Lower leg skin (tissue), 4 donors: ENCODE results near the gene TMEM235. TPM values are rescaled to one million over a fixed set of nuclear protein-coding genes. Genes with fewer than 3 reads are reported as not detected.

Source experiments
- DNase-seq, 2 donors: peaks; one replicate each; pipeline ENCODE4 v3.0.0-alpha.2; 2019; ENCODE audit warnings: low spot score in 2 of 2
- H3K4me3 ChIP-seq: fragments of 200-600 bp; sonication (generic); 2 replicates; pipeline ENCODE4 v1.5.1; 2017; ENCODE audit warnings: mild to moderate bottlenecking, low read depth; ENCODE audit not compliant: poor library complexity, severe bottlenecking
- CTCF ChIP-seq, 3 donors: fragments of 450-650 bp; IDR thresholded peaks; one replicate each; pipeline ENCODE4 v1.5.1; 2016; ENCODE audit warnings: antibody characterized with exemption in 3 of 3, mild to moderate bottlenecking in 3 of 3, moderate library complexity in 2 of 3
- POLR2A ChIP-seq, 2 donors: fragments of 450-650 bp; IDR thresholded peaks; one replicate each; pipeline ENCODE4 v1.6.1; 2016 to 2017; ENCODE audit warnings: antibody characterized with exemption in 2 of 2, mild to moderate bottlenecking in 1 of 2, moderate library complexity in 1 of 2
- WGBS, 2 donors: methylation state at CpG; one replicate each; pipeline ENCODE4 v1.1.5; 2018; 5-methylcytosine and 5-hydroxymethylcytosine counted together
- intact Hi-C: fragments of 100-400 bp; cut with DNase I; formaldehyde crosslinking; loops from one replicate; pipeline ENCODE4 v1.15.0; 2023; ENCODE audit warnings: low total_unique reads
- total RNA-seq, 4 donors: library from RNA; depleted of rRNA; stranded (reverse); fragments of >200 nt; gene quantifications; one replicate each; pipeline ENCODE4 v1.1.0, GENCODE V29; 2016

TMEM235 gene
- total RNA-seq, 4 donors from 2014 or later, result not detected

GRCh38 chr17:78223765-78224164 is 7.7 kb upstream of the TMEM235 start:
- no peak for DNase-seq
- no peak for TF ChIP-seq POLR2A (IDR thresholded peaks at IDR 0.05)
- no peak for TF ChIP-seq CTCF (IDR thresholded peaks at IDR 0.05)
- intact Hi-C loops, result no loop called here

DNA sequence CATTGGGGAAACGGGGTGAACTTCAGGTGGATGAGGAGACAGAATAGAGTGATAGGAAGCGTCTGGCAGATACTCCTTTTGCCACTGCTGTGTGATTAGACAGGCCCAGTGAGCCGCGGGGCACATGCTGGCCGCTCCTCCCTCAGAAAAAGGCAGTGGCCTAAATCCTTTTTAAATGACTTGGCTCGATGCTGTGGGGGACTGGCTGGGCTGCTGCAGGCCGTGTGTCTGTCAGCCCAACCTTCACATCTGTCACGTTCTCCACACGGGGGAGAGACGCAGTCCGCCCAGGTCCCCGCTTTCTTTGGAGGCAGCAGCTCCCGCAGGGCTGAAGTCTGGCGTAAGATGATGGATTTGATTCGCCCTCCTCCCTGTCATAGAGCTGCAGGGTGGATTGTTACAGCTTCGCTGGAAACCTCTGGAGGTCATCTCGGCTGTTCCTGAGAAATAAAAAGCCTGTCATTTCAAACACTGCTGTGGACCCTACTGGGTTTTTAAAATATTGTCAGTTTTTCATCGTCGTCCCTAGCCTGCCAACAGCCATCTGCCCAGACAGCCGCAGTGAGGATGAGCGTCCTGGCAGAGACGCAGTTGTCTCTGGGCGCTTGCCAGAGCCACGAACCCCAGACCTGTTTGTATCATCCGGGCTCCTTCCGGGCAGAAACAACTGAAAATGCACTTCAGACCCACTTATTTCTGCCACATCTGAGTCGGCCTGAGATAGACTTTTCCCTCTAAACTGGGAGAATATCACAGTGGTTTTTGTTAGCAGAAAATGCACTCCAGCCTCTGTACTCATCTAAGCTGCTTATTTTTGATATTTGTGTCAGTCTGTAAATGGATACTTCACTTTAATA is 7.0 kb upstream of the TMEM235 start:
- no peak for TF ChIP-seq CTCF (IDR thresholded peaks at IDR 0.05)
- TF ChIP-seq POLR2A (IDR thresholded peaks at IDR 0.05), result no peak
- 68 to 78% methylated on average over 27 of the region's 27 CpGs for WGBS, 2 donors
- H3K4me3 ChIP-seq, result no peak overlapping the region
- intact Hi-C loops, result no loop called here
- no peak for DNase-seq

More at GRCh38 chr17:78223765-78224164, 7.7 kb upstream of the TMEM235 start:
- 93 to 98% methylated on average over 3 of the region's 3 CpGs for WGBS, 2 donors
- no peak overlapping the region for H3K4me3 ChIP-seq

GRCh38 chr17:78225088-78225865 is 6.2 kb upstream of the TMEM235 start:
- intact Hi-C loops, result no loop called here
- WGBS, 2 donors, result 92 to 94% methylated on average over 16 of the region's 16 CpGs
- H3K4me3 ChIP-seq, result no peak overlapping the region

DNA sequence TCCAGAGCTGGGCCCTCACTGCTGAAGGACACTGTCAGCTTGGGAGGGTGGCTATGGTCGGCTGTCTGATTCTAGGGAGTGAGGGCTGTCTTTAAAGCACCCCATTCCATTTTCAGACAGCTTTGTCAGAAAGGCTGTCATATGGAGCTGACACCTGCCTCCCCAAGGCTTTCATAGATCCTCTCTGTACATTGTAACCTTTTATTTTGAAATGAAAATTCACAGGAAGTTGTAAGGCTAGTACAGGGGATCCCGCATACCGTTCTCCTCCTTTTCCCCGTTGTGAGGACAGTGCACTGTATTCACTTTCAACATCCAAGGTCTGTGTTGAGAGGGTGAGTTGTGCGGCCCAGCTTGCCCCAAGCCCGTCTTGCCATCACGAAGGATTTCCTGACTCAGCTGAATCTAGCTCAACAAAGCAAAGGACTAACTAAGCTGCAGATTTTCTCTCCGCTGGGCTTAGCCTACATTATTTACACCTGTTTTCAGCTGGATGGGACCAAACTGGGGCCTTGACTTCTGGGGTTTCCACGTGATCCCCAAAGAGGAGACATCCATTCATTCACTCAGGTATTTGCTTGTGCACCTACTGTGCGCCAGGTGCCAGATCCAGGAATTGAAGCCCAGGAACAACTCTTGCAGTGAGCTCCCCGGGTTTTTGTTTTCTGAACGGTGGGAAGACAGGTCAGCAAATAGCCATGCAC is 5.2 kb upstream of the TMEM235 start:
- DNase-seq, result no peak
- 74 to 80% methylated on average over 12 of the region's 12 CpGs for WGBS, 2 donors
- TF ChIP-seq POLR2A (IDR thresholded peaks at IDR 0.05), result no peak
- intact Hi-C loops, result no loop called here
- no peak overlapping the region for H3K4me3 ChIP-seq

More at GRCh38 chr17:78225088-78225865, 6.2 kb upstream of the TMEM235 start:
- TF ChIP-seq POLR2A (IDR thresholded peaks at IDR 0.05) (no peak), CTCF (IDR thresholded peaks at IDR 0.05) (no peak)
- DNase-seq, result no peak

DNA sequence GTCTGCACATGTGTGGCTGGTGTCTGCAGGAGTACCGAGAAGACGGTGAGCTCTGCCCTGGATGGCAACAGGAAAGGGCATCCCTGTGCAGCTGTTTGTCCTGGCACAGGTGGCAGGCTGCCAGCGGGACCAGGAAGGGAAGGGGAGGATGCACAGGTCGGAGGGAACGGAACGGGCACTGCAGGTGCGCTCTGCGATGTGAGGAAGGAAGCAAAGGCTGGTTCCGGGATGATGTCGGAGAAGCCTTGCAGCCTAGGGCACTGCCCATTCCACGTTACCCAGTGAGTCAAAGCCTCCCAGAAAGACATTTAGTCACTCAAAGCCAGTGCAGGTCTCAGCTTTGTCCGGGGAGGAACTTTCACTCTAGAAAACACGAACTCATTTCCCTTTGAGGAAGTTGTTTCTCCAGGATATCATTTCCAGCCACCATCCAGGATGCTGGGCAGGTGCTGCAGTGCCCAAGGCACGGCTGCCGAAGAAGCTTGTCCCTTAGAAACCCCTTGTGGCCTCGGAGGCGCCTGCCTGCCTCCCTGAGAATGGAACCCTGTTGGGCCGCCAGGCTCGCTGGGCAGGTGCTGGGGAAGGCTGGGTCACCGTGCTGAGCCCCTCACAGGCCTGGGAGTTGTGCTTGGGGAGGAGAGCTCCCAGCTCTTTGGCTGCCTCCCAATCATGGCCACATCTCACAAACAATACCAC is 4.5 kb upstream of the TMEM235 start:
- WGBS, 2 donors, result 67 to 69% methylated on average over 20 of the region's 20 CpGs
- no peak for DNase-seq
- TF ChIP-seq CTCF (IDR thresholded peaks at IDR 0.05) (no peak), POLR2A (IDR thresholded peaks at IDR 0.05) (no peak)
- H3K4me3 ChIP-seq, result no peak overlapping the region
- intact Hi-C loops, result no loop called here
